Gastrocnemius medialis (tissue), 4 donors: ENCODE measurements around the gene FAM227B.

Source experiments
- POLR2A ChIP-seq, 2 donors: fragments of 450-650 bp; IDR thresholded peaks; one replicate each; pipeline ENCODE4 v1.6.1; 2017; ENCODE audit warnings: antibody characterized with exemption in 2 of 2, mild to moderate bottlenecking in 2 of 2, moderate library complexity in 2 of 2
- TF ChIP-seq, protein P1 (sequence below), 5 experiments: fragments of 450-650 bp in 3 of 5; fragments of 200-600 bp in 2 of 5; sonication (generic) in 2 of 5; IDR thresholded peaks in 4 of 5; conservative IDR thresholded peaks in 1 of 5; 1 replicate in 4 of 5; 2 replicates in 1 of 5; pipeline ENCODE4 v1.5.1; 2016 to 2019; ENCODE audit warnings: antibody characterized with exemption in 5 of 5, mild to moderate bottlenecking in 3 of 5, moderate library complexity in 3 of 5

GRCh38 chr15:49421991-49422390 lies 198.6 kb downstream of the FAM227B start:
- TF ChIP-seq, protein P1, sequence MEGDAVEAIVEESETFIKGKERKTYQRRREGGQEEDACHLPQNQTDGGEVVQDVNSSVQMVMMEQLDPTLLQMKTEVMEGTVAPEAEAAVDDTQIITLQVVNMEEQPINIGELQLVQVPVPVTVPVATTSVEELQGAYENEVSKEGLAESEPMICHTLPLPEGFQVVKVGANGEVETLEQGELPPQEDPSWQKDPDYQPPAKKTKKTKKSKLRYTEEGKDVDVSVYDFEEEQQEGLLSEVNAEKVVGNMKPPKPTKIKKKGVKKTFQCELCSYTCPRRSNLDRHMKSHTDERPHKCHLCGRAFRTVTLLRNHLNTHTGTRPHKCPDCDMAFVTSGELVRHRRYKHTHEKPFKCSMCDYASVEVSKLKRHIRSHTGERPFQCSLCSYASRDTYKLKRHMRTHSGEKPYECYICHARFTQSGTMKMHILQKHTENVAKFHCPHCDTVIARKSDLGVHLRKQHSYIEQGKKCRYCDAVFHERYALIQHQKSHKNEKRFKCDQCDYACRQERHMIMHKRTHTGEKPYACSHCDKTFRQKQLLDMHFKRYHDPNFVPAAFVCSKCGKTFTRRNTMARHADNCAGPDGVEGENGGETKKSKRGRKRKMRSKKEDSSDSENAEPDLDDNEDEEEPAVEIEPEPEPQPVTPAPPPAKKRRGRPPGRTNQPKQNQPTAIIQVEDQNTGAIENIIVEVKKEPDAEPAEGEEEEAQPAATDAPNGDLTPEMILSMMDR (IDR thresholded peaks at IDR 0.05 in 4 of 5, conservative IDR thresholded peaks at IDR 0.05 in 1 of 5), result peak; percentile 81 to 96 (median 82)
- no peak for TF ChIP-seq POLR2A (IDR thresholded peaks at IDR 0.05)
